Neural cell (in vitro differentiated cells): Measurements from ENCODE around the gene DSN1.

Experiments used
- CTCF ChIP-seq: fragments of 450-650 bp; IDR thresholded peaks from 2 replicates; pipeline ENCODE4 v1.5.1; 2014; ENCODE audit warnings: antibody characterized with exemption, mild to moderate bottlenecking, moderate library complexity; ENCODE audit not compliant: poor library complexity, severe bottlenecking
- EZH2 ChIP-seq: fragments of 200-600, 300-800 bp; shearing (Covaris generic), sonication (generic); IDR thresholded peaks from 2 replicates; pipeline ENCODE4 v1.6.1; 2014; ENCODE audit warnings: antibody characterized with exemption, low read length, borderline replicate concordance, mild to moderate bottlenecking; ENCODE audit not compliant: insufficient read depth, poor library complexity, severe bottlenecking
- REST ChIP-seq: IDR thresholded peaks from 2 replicates; pipeline ENCODE4 v1.6.1; 2012; ENCODE audit warnings: borderline replicate concordance
- TAF1 ChIP-seq: IDR thresholded peaks from 2 replicates; pipeline ENCODE4 v1.6.1; 2012; ENCODE audit warnings: low read depth

DNA sequence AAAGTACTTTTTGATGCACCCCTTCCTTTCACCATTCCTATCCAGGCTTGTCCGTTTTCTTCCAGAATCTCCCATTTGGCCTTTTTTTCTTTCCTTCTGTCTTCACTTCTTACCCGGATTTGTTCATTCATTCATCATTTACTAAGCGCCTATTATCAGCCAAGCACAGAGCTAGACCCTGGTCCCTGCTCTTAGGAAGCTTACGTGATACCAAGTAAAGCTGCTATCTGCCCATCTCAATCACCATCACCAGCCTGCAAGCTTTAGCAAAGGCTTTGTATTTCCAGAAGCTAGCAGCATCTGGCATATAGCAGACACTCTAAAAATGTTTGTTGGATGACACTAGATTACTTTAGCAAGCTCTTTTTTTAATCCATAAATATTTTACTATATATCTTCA, 32.5 kb downstream of the DSN1 start:
- TF ChIP-seq CTCF (no peak), EZH2 (no peak), TAF1 (no peak), REST (no peak)
